GM19035 (cell line): ENCODE measurements around the gene OR6X1.
"Not testable (repeated sequence)": the region's sequence is repeated elsewhere in the genome, so short reads cannot be mapped to it uniquely, and the experiment has no call there.

ENCODE experiments used
- ATAC-seq: cut with Tn5 transposase; IDR thresholded peaks from one replicate; pipeline ENCODE4 v1.9.1; 2021; ENCODE audit not compliant: unreplicated experiment

Gene OR6X1

DNA sequence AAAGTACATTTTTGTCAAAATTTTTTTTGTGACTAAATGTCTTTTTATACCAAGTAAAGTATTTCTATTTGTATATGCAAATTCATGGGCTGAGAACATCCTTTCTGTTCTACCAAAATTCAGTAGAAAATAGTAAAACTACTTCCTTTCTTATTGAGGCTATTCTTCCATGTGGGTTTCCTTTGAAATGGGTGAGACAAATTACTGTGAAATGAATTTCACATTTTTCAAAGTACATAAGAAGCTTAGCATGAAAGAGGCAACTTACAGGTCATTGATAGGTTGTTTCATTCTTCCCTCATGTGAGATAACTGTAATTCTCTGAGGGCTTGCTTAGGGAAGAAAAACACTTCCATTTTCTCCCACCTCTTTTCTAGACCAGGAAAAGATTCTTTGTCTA lies 1.0 kb upstream of the OR6X1 start:
- ATAC-seq: no peak

DNA sequence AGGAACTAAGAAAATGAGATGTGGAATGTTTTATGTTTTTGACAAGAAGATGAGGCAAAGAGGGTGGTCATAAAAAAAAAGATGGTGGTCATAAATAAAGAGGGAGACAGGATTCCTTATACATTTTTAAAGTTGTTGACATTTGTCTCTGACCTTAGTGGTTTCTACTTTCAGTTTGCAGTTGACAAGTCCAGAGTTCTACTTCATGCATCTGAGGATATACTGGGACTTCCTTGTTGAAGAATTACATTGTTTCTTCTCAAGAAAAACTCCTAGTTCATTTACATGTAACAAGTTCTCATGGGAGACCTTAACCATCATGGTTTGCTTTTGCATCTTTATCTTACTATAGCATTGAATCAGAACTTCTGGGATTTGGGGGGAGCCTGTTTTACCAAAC lies 1.2 kb downstream of the OR6X1 start:
- no peak for ATAC-seq

DNA sequence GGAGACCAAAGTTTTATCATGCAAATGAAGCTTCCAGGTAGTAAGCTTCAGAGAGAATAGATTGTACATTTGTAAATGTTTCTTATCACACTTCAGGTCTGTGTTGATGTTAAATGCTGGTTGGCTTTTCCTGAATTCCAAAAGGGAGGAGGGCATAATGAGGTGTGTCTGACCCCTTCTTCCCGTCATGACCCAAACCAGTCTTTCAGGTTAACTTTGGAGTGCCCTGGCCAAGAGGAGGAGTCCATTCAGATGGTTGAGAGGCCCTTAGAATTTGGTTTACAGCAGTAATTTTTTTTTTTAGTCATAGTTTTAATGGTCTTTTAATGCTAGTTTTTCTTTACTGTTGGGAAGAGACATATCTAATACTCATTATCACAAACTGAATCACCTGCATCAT lies 2.5 kb downstream of the OR6X1 start:
- no peak for ATAC-seq

DNA sequence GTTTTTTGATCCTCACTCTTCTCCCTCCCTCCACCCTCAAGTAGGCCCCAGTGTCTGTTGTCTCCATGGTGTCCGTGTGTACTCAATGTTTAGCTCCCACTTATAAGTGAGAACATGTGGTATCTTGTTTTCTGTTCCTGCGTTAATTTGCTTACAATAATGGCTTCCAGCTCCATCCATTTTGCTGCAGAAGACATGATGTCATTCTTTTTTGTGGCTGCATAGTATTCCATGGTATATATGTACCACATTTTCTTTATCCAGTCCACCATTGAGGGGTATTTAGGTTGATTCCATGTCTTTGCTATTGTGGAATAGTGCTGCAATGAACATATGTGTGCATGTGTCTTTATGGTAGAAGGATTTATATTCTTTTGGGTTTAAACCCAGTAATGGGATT lies 6.0 kb downstream of the OR6X1 start:
- not testable (repeated sequence) for ATAC-seq

DNA sequence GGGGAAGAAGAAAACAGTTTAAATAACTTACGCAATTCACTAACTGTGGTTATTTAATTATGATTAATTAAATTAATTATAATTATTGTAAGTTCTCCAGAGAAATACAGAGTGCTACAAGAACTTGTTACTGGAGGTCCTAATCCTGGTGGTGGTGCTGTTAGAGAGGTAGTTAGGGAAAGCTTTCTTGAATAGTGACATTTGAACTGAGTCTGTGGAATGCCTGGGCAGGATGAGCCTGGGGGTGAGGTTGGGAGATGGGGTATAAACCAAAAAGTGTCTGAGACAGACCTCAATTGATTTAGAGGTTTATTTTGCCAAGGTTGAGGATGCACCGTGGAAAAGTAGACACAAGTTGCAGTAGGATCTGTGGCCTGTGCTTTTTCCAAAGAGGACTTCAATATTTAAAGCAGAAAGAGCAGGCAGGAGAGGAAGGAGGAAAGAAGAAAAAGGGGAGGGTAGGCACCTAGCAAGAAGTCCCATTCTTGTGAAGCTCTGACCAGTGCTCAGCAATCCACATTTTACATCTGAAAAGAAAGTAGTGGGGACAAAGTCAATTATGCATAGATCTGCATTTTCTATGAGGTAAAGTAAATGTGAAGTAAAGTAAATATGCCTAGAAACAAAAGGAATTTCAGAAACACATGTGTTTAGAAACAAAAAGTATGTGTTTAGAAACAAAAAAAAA lies 8.4 kb downstream of the OR6X1 start:
- ATAC-seq: no peak

DNA sequence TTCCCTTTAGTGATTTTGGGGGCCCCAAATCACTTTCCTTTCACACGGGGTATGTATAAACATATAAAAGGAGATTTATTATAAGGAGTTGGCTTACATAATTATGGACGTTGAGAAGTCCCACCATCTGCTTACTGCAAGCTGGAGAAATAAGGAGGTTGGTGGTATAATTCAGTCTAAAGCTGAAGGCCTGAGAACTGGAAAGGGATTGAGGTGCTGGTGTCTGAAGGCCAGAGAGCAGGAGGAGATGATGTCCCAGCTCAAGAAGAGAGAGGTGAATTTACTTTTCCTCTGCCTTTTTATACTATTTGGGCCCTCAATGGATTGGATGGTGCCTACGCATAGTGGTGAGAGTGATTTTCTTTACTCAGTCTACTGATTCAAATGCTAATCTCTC lies 11.6 kb downstream of the OR6X1 start:
- no peak for ATAC-seq

DNA sequence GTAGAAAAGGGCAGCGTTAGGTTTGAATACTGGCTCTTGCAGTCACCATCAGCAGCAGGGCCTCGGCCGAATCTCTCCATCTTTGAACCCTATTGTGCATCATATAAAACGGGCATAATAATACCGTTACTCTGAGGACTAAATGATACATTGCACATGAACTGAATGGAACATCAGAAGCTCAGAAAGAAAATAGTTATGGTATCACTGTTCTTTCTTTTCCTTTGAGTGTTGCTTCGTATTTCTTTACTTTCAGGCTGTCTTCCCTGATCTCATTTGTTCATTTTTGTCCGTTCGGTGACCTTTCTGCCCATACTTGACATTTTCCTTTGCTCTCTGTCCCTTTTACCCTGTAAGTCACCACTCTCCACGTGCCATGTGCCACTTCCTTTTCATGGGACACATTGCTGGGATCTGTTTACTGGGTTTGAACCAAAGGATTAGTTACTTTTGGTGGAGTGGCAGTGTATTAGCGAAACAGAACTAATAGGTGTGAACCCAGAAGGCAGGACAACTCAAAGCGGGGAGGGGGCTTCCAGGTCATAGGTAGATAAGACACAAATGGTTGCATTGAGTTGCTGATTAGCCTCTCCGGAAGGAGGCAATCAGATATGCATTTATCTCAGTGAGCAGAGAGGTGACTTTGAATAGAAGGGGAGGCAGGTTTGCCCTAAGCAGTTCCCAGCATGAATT lies 12.1 kb downstream of the OR6X1 start:
- no peak for ATAC-seq

DNA sequence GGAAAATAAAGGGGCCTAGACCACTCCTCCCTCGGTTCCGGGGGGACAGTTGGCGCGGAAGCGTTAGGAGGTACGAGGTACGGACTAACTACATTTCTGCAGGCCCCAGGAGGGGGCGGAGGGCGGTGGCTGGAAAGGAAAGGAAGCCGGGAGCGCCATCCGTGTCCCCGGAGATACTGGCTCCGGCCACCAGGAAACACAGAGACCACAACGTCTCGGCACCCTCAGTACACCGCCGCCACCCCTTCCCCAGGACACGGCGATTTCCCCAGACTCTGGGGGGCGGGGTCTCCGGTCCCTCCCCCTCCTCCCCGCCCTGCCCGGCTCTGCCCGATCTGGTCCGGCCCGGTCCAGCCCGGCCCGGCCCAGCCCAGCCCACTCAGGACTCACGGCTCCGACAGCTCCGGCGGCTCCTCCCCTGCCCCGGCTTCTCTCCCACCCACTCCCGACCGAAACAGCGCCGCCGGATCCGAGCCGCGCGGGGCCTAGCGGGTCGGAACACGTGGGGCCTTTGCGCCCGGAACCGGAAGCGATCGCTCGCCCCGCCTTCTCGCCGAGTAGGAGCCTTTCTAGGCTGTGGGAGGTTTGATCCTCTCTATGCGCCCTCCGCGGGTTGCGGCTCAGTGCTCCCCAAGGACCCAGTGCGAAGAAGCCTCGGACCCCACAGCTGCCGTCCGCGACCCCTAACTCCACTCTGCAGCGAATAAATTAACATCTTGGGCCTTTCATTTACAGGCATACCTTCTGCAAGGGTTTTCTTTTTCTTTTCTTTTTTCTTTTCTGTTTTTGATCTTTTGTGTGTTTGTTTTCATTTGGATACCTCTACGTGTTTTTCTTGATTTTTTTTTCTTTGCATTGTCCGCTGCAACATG lies 12.9 kb downstream of the OR6X1 start, which contains the start of gene ZNF202:
Gene ZNF202 (minus strand): TSS at position 502 of the 872 bp plus-strand sequence. CDS start 10,772 bp downstream, outside the sequence.
- peak; percentile 99 for ATAC-seq

DNA sequence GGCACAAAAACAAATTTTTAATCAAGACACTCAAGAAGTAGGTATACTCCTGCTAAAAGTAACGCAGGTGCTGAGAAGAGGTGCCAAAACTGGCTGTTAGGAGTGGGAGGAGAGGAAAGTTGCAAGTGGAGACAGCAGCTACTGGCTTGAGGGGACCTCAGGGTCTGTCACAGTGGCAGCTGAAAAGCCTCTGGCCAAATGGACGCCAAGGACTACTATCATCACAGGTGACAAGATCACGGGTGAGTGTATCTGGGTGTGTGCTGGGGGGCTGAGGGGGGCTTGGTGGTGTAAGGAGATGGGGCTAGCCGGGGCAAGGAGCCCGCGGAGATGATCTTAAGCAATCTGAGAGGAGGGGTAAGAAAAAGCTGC lies 13.5 kb downstream of the OR6X1 start:
- ATAC-seq: peak; percentile 2

DNA sequence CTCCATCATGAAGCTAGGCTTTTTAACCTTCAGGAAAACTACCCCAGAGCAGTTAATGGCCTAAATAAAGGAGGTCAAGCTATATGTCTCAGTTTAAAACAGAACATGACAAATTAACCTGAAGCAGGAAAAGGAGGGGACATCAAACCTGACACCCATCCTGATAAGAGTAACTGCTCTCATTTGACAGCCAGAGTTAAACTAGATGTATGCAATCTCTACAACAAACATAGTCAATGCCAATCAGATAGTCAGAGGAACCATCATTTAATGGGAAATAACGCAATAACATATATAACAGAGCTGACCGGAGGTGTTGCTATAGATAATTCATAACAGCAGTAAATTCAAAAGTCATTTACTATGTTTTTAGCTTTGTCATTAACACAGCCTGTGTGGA lies 15.9 kb downstream of the OR6X1 start:
- ATAC-seq: no peak

DNA sequence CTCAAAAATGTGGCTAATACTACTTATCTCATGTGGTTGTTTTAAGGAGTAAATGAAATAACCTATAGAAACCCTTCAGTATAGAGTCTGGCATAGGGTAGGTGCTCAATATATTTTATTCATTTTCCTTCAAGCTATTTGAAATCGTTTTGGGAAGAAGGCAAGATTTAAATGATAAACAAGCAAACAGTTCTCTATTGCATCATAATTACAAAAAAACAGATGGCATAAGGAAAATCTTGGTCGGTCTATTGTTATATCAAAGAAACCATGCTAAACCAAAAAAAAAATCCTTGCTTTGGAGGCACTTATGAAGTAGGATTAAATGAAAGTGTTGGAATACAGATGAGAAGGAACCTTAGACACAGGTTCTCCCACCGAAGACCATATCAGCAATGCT lies 17.5 kb downstream of the OR6X1 start:
- ATAC-seq: no peak

DNA sequence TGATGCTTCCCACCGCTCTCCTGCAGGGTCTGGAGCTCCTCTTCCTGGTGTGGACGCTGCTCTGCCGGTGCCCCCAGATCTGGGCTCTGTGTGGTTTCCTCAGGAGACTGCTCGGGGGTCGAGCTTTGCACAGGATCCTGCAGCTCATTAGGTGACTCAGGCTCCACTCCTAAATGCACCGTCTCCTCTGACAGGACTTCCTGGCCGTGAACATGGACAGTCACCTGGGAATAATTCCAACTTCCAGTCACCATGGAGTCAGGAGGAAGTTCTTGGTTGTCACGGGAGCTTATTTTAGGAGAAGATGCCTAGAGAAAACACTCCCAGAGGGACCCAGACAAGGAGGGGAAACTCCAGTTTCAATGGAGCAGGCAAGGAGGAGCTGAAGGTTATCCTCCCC lies 24.7 kb downstream of the OR6X1 start:
- ATAC-seq: no peak

DNA sequence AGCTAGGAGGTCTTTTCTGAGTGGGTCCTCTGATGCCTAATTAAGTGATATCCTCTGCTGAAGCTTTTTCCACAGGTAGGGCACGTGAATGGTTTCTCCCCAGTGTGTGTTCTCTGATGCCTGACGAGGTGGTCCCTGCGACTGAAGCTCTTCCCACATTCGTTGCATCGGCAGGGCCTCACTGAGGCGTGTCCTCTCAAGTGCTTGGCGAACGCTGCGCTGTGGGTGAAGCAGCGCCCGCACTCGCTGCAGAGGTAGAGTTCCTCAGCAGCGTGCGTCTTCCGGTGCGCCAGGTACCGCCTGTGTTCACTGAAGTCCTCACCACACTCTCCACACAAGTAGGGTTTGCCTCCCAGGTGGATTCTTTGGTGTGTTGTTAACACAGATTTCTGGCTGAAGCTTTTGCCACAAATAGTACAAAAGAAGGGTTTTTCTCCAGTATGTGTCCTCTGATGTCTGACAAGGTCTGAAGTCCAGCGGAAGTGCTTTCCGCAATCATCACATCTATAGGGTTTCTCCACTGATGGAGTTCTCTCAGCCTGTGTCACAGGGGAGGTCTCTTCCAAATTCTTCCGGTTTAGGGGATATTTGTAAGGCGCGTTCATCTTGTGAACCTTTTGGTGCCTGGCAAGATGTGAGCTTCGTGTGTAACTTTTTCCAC lies 28.2 kb downstream of the OR6X1 start:
- ATAC-seq: no peak

DNA sequence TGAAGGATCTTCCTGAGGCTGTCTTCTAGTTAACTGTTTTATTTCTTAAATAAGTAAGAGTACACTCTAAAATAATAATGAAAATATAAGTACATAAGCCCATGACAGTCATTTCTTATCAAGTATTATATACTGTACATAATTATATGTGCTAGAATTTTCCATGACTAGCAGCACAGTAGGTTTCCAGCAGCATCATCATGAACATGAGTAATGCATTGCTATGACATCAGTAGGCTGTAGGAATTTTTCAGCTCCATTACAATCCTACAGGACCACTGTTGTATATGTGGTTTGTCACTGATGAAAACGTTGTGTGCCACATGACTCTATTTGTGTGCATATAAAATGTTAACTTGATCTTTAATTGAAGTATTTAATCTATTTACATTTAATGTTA lies 34.9 kb downstream of the OR6X1 start:
- no peak for ATAC-seq

DNA sequence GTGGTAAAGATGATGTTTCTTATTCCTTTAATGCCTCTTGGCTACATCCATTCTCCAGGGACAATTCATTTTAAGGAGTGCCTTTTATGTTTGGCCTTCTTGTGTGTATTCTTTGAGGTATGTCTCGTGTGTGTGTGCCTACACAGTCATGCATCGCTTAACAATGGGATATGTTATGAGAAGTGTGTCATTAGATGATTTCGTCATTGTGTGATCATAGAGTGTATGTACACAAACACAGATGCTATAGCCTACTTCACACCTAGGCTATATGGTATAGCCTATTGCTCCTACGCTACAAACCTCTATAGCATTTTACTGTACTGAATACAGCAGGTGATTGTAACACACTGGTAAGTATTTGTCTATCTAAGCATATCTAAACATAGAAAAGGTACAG lies 35.8 kb downstream of the OR6X1 start:
- no peak for ATAC-seq

DNA sequence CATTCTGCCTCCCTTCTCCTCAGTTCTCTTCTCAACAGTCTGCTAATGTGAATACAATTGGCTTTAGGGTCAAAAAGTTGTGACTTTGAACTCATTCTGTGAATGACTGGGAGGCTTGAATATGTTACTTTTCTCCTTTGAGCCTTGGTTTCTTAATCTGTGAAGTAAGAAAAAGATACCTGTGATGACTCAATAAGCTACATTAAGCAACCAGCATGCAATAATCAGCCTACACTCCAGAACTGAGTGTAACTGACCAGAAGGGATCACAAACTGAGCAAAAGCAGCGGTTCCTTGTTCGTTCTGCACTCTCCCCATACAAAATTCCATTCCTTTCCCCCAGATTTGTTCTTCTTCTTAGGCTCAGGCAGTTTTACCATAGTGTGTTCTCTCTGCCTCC lies 36.3 kb downstream of the OR6X1 start:
- no peak for ATAC-seq

DNA sequence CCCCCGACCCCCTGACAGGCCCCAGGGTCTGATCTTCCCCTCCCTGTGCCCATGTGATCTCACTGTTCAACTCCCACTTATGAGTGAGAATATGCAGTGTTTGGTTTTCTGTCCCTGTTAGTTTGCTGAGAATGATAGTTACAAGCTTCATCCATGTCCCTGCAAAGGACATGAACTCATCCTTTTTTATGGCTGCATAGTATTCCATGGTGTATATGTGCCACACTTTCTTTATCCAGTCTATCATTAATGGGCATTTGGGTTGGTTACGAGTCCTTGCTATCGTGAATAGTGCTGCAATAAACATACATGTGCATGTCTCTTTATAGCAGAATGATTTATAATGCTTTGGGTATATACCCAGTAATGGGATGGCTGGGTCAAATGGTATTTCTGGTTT lies 41.7 kb downstream of the OR6X1 start:
- ATAC-seq: not testable (repeated sequence)

DNA sequence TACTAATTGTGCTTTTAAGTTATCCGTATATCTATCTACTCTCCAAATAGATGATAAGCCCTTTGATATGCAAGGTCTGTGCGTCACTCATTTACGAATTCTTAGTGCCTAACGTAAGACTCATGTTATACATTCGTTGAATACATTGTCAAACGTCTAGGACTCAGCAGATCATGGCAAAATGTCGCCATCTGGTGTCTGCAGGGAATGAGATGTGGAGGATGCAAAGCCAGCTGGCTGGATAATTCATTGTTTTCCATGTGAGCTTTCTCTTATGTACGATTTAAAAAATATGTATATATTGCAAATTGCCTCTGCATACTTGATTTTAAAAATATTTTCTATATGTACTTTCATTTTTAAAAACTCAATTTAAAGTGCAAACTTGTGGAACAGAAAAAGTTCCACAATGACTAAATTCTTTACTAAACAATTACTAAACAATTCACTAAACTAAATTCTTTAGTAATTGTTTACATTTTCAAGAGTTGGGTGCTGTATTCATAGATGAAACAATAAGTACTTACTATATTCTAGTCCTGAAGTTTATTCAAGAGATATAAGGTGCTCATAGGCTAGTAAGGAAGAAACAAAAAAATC lies 46.6 kb downstream of the OR6X1 start:
- peak; percentile 58 for ATAC-seq

DNA sequence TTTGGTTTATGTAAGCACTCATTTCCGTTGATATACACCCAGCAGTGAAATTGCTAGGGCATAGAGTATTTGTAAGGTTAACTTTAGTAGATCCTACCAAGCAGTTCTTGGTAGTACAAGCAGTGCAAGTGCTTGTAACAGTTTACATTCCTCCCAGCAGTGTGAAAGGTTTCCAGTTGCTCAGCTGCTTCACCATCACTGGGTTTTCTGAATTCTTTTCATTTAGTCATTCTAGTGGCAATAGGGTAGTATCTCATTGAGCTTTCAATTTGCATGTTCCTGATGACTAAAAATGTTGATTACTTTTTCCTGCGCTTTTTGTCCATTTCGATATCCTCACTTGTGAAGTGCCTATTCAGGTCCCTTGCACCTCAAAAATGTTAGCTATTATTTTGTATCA lies 47.1 kb downstream of the OR6X1 start:
- no peak for ATAC-seq

DNA sequence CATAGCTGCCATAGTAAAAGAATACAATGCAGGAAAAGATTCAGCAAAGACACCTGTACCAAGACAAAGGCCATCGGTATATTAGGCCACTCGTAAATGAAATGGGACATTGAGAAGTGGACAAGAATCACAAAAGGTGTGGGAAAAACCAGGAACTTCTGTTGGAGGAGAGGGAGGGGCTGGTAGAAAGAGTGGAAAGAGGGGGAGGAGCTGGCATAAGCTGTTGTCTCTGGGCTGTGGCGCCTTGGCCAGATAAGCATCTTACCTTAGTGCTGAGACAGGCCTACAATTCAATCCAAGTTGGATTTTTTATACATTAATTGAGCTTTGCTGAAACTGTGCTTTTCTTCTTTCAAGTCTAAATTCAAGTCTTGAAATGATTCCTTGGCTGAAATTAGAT lies 50.0 kb downstream of the OR6X1 start:
- no peak for ATAC-seq
